GM12874 (cell line): ENCODE measurements around the gene MYBPC3.

Experiments used
- TF ChIP-seq, protein P1 (sequence below): IDR thresholded peaks from 2 replicates; pipeline ENCODE4 v1.5.1; 2011; ENCODE audit warnings: low read depth, mild to moderate bottlenecking, control low read depth, low read length, moderate library complexity; ENCODE audit not compliant: insufficient read depth

MYBPC3 gene

GRCh38 chr11:47394322-47395222 is 42.1 kb upstream of the MYBPC3 start:
- TF ChIP-seq, protein P1, sequence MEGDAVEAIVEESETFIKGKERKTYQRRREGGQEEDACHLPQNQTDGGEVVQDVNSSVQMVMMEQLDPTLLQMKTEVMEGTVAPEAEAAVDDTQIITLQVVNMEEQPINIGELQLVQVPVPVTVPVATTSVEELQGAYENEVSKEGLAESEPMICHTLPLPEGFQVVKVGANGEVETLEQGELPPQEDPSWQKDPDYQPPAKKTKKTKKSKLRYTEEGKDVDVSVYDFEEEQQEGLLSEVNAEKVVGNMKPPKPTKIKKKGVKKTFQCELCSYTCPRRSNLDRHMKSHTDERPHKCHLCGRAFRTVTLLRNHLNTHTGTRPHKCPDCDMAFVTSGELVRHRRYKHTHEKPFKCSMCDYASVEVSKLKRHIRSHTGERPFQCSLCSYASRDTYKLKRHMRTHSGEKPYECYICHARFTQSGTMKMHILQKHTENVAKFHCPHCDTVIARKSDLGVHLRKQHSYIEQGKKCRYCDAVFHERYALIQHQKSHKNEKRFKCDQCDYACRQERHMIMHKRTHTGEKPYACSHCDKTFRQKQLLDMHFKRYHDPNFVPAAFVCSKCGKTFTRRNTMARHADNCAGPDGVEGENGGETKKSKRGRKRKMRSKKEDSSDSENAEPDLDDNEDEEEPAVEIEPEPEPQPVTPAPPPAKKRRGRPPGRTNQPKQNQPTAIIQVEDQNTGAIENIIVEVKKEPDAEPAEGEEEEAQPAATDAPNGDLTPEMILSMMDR, result no peak

GRCh38 chr11:47394050-47394321 is 41.5 kb upstream of the MYBPC3 start:
- TF ChIP-seq, protein P1, result no peak

DNA sequence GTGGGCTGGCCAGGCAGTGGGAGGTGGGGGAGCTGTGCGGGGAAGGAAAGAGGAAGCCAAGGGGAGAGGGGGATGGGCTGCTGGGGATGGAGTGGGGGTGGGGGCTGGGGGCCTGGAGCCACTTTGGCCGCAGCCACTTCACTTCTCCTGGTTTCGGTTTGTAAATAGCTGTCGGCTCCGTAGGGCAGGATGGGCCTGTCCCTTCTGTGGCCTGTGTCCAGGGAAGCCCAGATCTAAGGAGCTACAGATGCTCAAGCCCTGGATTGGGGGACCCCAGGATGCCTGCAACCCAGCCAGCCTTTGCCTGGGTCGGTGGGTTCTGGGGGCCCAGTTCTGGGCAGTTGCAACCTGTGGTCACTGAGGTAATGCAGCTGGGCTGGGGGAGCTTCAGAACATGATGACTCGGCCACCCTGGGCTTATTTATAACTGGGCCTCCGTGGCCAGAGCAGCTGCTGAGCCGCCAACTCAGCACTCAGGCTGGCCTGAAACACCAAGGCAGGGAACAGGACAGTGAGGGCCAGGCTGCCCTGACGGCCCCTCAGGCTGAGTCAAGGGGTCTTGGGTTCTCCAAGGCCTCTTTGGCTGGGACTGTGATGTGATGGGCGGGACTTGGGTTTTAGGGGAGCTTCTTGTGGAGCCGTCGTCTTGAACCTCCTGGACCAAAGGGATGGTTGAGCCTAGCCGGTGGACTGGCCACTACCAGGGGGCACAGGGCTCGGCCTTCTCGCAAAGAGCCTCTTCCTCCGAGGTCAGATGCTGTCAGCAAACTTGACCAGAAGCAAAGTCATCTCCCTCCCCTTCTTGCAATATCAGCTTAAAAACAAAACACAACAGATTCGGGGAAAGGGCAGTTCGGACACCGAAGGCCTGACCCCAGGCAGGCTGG is 40.9 kb upstream of the MYBPC3 start:
- TF ChIP-seq, protein P1, result no peak

DNA sequence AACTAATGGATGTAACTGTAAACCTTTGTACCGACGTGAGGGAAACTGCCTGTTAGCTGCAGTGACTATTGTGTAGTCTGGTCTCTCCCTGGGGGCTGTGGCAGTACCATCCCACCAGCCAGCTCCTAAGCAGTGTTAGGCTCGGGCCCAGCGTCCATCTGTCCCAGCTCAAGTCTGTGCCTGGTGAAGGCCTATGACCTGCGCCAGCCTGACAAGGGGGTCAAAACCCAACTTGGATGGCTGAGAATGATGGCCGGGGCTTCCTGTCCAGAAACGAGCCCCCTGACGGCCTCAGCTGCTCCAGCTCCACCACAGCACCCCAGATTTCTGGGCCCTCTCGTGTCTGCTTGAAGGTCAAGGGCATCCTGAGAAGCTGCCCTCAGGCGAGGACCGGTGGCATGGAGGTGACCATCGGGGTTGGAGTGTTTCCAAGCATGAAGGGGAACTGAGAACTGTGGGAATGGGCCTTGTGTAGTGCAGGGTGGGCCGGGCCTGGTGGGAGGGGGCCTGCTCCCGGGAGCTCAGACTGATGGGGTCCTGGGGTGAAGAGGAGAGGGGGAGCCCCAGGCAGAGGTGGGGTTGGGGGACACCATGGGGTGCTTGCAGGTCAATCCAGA is 40.2 kb upstream of the MYBPC3 start:
- TF ChIP-seq, protein P1, result no peak

GRCh38 chr11:47391711-47392432 is 39.4 kb upstream of the MYBPC3 start:
- TF ChIP-seq, protein P1, result no peak

DNA sequence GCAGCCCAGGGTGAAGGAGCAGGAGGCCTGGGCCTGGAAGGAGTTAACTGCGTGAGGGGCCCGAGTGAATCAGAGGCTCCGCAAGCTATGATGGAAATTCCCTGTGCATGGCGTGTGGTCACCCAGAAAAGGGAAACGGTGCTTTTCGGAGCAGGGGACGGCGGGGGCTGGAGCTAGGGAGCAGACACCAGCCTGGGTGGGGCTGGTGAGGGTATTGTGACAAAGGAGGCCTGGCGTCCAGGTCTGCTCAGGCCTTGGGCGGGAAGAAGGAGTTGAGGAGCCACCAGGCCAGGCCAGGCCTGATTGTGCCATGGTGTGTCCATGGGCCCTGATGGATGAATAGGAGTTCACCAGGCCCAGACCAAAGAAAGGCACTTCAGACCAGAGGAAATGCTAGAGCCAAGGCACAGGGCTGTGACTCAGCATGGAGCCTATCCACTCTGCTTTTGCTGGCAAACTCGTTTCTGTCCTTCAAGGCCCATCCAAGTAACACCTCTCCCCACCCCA is 38.6 kb upstream of the MYBPC3 start:
- TF ChIP-seq, protein P1, result no peak

DNA sequence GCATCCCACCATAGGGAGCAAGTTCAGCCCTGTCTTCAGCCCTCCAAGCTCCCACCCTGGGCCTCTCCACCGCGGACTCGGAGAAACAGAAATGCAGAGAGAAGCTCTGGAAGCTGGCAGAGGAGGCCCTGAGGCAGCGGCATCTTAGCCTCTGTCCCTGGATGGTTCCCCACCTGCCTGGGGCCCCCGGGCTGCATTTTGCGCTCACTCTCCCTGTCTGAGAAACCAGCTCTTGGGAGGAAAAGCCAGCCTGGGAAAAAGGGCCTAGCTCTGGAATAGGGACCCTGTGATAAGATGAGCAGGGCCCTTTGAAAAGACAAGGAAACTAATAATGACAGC is 37.9 kb upstream of the MYBPC3 start:
- TF ChIP-seq, protein P1, result no peak
